ENCODE results near the gene CFAP46.

DNA sequence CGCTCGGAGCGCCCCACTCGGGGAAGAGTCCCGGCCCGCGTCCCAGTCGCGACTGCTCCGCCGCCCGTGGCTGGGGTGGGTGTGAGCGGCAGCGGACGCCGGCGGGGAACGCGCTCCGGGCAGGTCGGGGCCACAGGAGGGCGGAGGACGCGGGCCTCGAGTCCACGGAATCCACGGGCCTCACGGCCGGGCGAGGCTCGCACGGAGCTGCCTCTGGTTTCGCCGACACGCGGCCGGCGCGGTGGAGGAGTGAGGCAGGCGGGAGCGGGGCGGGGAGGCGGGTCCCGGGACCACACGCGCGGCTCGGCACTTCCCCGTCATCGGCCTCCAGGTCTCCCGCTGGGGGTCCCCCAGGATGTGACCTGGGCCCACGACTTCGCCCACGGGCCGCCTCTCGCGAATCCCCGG, 155.9 kb downstream of the CFAP46 start:
- TF ChIP-seq EP300 (IDR thresholded peaks at IDR 0.05), result no peak
- no peak for TF ChIP-seq CTCF (IDR thresholded peaks at IDR 0.05)
